ENCODE data around the gene MPRIP.
"Not testable (repeated sequence)": the region's sequence is repeated elsewhere in the genome, so short reads cannot be mapped to it uniquely, and the experiment has no call there.

The MPRIP gene

GRCh38 chr17:17183744-17184143 lies 141.5 kb downstream of the MPRIP start:
- no peak for DNase-seq (ENCODE audit: low read depth in 2 of 2)

GRCh38 chr17:17184985-17185757 lies 142.9 kb downstream of the MPRIP start:
- not testable (repeated sequence) for DNase-seq (ENCODE audit: low read depth in 2 of 2)

- DNase-seq (ENCODE audit: low read depth in 2 of 2) = no peak
Observed at GRCh38 chr17:17186051-17186450, 143.8 kb downstream of the MPRIP start.

- DNase-seq (ENCODE audit: low read depth in 2 of 2) = no peak
Observed at GRCh38 chr17:17186551-17187505, 144.6 kb downstream of the MPRIP start.

GRCh38 chr17:17188586-17188985 lies 146.3 kb downstream of the MPRIP start:
- no peak for DNase-seq (ENCODE audit: low read depth in 2 of 2)

- DNase-seq (ENCODE audit: low read depth in 2 of 2) = no peak
Observed at GRCh38 chr17:17189559-17189958, 147.3 kb downstream of the MPRIP start.

GRCh38 chr17:17190188-17190587 lies 147.9 kb downstream of the MPRIP start:
- DNase-seq (ENCODE audit: low read depth in 2 of 2) = no peak

GRCh38 chr17:17191346-17191792 lies 149.1 kb downstream of the MPRIP start:
- no peak for DNase-seq (ENCODE audit: low read depth in 2 of 2)

GRCh38 chr17:17191961-17192381 lies 149.7 kb downstream of the MPRIP start:
- no peak for DNase-seq (ENCODE audit: low read depth in 2 of 2)

GRCh38 chr17:17195466-17195865 lies 153.2 kb downstream of the MPRIP start:
- not testable (repeated sequence) for DNase-seq (ENCODE audit: low read depth in 2 of 2)

- no peak for DNase-seq (ENCODE audit: low read depth in 2 of 2)
Observed at GRCh38 chr17:17196776-17197175, 154.5 kb downstream of the MPRIP start.

GRCh38 chr17:17198281-17198680 lies 156.0 kb downstream of the MPRIP start:
- DNase-seq (ENCODE audit: low read depth in 2 of 2) = no peak

- no peak for DNase-seq (ENCODE audit: low read depth in 2 of 2)
Observed at GRCh38 chr17:17200311-17200710, 158.1 kb downstream of the MPRIP start.

GRCh38 chr17:17200831-17201230 lies 158.6 kb downstream of the MPRIP start:
- DNase-seq (ENCODE audit: low read depth in 2 of 2) = no peak

- no peak for DNase-seq (ENCODE audit: low read depth in 2 of 2)
Observed at GRCh38 chr17:17201271-17201670, 159.0 kb downstream of the MPRIP start.

- no peak for DNase-seq (ENCODE audit: low read depth in 2 of 2)
Observed at GRCh38 chr17:17201907-17202306, 159.7 kb downstream of the MPRIP start.

GRCh38 chr17:17203173-17203730 lies 161.0 kb downstream of the MPRIP start:
- no peak for DNase-seq (ENCODE audit: low read depth in 2 of 2)

- no peak for DNase-seq (ENCODE audit: low read depth in 2 of 2)
Observed at GRCh38 chr17:17204041-17204591, 161.9 kb downstream of the MPRIP start.

- DNase-seq (ENCODE audit: low read depth in 2 of 2) = no peak
Observed at GRCh38 chr17:17204635-17205231, 162.5 kb downstream of the MPRIP start.

GRCh38 chr17:17205368-17206123 lies 163.3 kb downstream of the MPRIP start:
- DNase-seq (ENCODE audit: low read depth in 2 of 2) = peak; percentile 27 to 31
